GM23338 (cell line): ENCODE data around the gene ZDHHC3. TPM values are rescaled to one million over a fixed set of nuclear protein-coding genes. Genes with fewer than 3 reads are reported as not detected.

ENCODE experiments used
- ATAC-seq: fragments of 200-7000 bp; cut with Tn5 transposase; 3 replicates; pipeline ENCODE4 v1.9.1; 2020
- DNase-seq: peaks from one replicate; pipeline ENCODE4 v3.0.0-alpha.2; 2015; ENCODE audit warnings: low spot score
- H2AFZ ChIP-seq: fragments of 200-600 bp; sonication (generic); 2 replicates; pipeline ENCODE4 v1.8.0; 2016; ENCODE audit warnings: antibody characterized with exemption, mild to moderate bottlenecking, moderate library complexity
- H3F3A ChIP-seq: fragments of 200-600 bp; sonication (generic); replicated peaks from 2 replicates; pipeline ENCODE4 v1.8.0; 2017; ENCODE audit warnings: antibody characterized with exemption, mixed run types, low read depth
- H3K27ac ChIP-seq: fragments of 200-600 bp; sonication (generic); 2 replicates; pipeline ENCODE4 v1.6.1; 2016; ENCODE audit warnings: low read depth
- H3K27me3 ChIP-seq: fragments of 200-600 bp; sonication (generic); 2 replicates; pipeline ENCODE4 v1.8.0; 2016; ENCODE audit warnings: mild to moderate bottlenecking, mixed run types, moderate library complexity; ENCODE audit not compliant: insufficient read depth
- H3K36me3 ChIP-seq: fragments of 200-600 bp; sonication (generic); 2 replicates; pipeline ENCODE4 v1.8.0; 2016; ENCODE audit warnings: mild to moderate bottlenecking; ENCODE audit not compliant: insufficient read depth
- H3K4me1 ChIP-seq: fragments of 200-600 bp; sonication (generic); 2 replicates; pipeline ENCODE4 v1.8.0; 2016; ENCODE audit warnings: mild to moderate bottlenecking, moderate library complexity; ENCODE audit not compliant: insufficient read depth
- H3K4me2 ChIP-seq: fragments of 200-600 bp; sonication (generic); 2 replicates; pipeline ENCODE4 v1.7.1; 2017; ENCODE audit warnings: mixed run types
- H3K4me3 ChIP-seq: fragments of 200-600 bp; sonication (generic); 2 replicates; pipeline ENCODE4 v1.6.1; 2016; ENCODE audit warnings: mixed run types
- H3K79me2 ChIP-seq: fragments of 200-600 bp; sonication (generic); replicated peaks from 2 replicates; pipeline ENCODE4 v1.8.0; 2017; ENCODE audit warnings: mild to moderate bottlenecking; ENCODE audit not compliant: insufficient read depth
- H3K9me2 ChIP-seq: fragments of 200-600 bp; sonication (generic); 2 replicates; pipeline ENCODE4 v1.8.0; 2017; ENCODE audit not compliant: insufficient read depth
- H4K20me1 ChIP-seq: fragments of 200-600 bp; sonication (generic); replicated peaks from 2 replicates; pipeline ENCODE4 v1.8.0; 2017; ENCODE audit warnings: mild to moderate bottlenecking; ENCODE audit not compliant: insufficient read depth
- H3K27ac Mint-ChIP-seq: 2 replicates; pipeline ENCODE4 v1.8.0; 2020; ENCODE audit warnings: inconsistent platforms, mild to moderate bottlenecking, moderate library complexity, mixed read lengths
- H3K27me3 Mint-ChIP-seq: 3 replicates; pipeline ENCODE4 v1.8.0; 2022; ENCODE audit warnings: low read depth, mild to moderate bottlenecking, moderate library complexity, mixed read lengths, inconsistent platforms; ENCODE audit not compliant: insufficient read depth, poor library complexity
- H3K36me3 Mint-ChIP-seq: 3 replicates; pipeline ENCODE4 v1.8.0; 2021; ENCODE audit warnings: low read depth, mild to moderate bottlenecking, inconsistent platforms, moderate library complexity, mixed read lengths
- H3K4me1 Mint-ChIP-seq: 3 replicates; pipeline ENCODE4 v1.8.0; 2020; ENCODE audit warnings: mild to moderate bottlenecking, inconsistent platforms, mixed read lengths
- H3K4me3 Mint-ChIP-seq: 3 replicates; pipeline ENCODE4 v1.8.0; 2021; ENCODE audit warnings: moderate library complexity, mild to moderate bottlenecking, inconsistent platforms, mixed read lengths
- H3K9me3 Mint-ChIP-seq: 3 replicates; pipeline ENCODE4 v1.8.0; 2020; ENCODE audit warnings: moderate library complexity, mild to moderate bottlenecking, inconsistent platforms, mixed read lengths
- CREB1 ChIP-seq: fragments of 250-450 bp; sonication (Bioruptor Pico); IDR thresholded peaks from 2 replicates; pipeline ENCODE4 v1.5.0; 2020; ENCODE audit warnings: low read depth, mild to moderate bottlenecking, moderate library complexity
- EZH2 ChIP-seq: fragments of 200-600 bp; sonication (generic); IDR thresholded peaks from one replicate; pipeline ENCODE4 v1.8.0; 2017; ENCODE audit warnings: antibody characterized with exemption, mild to moderate bottlenecking, low read depth; ENCODE audit not compliant: unreplicated experiment
- EZH2phosphoT487 ChIP-seq: fragments of 200-600 bp; sonication (generic); IDR thresholded peaks from one replicate; pipeline ENCODE4 v1.8.1; 2018; ENCODE audit warnings: antibody characterized with exemption; ENCODE audit not compliant: unreplicated experiment
- JUNB ChIP-seq: IDR thresholded peaks from one replicate; pipeline ENCODE4 v1.6.1; 2016; ENCODE audit warnings: antibody characterized with exemption; ENCODE audit not compliant: unreplicated experiment
- NANOG ChIP-seq: IDR thresholded peaks from 2 replicates; pipeline ENCODE4 v1.6.1; 2016; ENCODE audit warnings: antibody characterized with exemption, borderline replicate concordance
- POLR2AphosphoS5 ChIP-seq: IDR thresholded peaks from 2 replicates; pipeline ENCODE4 v1.6.1; 2016; ENCODE audit warnings: antibody characterized with exemption, low read depth
- STAT1 ChIP-seq: IDR thresholded peaks from one replicate; pipeline ENCODE4 v1.6.1; 2016; ENCODE audit warnings: antibody characterized with exemption; ENCODE audit not compliant: unreplicated experiment
- ZNF114 ChIP-seq: fragments of 250-450 bp; sonication (Bioruptor Pico); IDR thresholded peaks from 2 replicates; pipeline ENCODE4 v1.5.0; 2020; ENCODE audit warnings: mild to moderate bottlenecking, moderate library complexity
- ZNF331 ChIP-seq: fragments of 250-450 bp; sonication (Bioruptor Pico); IDR thresholded peaks from 2 replicates; pipeline ENCODE4 v1.5.0; 2020; ENCODE audit warnings: low read depth, mild to moderate bottlenecking, moderate library complexity
- polyA plus RNA-seq: library from polyadenylated mRNA; unstranded; fragments of >200 nt; fragmentation: Nextera tagmentation; extraction: Ambion mirVana; gene quantifications from 2 replicates; pipeline ENCODE4 v1.2.1, GENCODE V29; 2016
- total RNA-seq: library from RNA; depleted of rRNA; stranded (reverse); fragments of >200 nt; shearing (Covaris generic); gene quantifications from 2 replicates; pipeline ENCODE4 v1.2.3, GENCODE V29; 2014
- TF ChIP-seq, protein P1 (sequence below): IDR thresholded peaks from one replicate; pipeline ENCODE4 v1.6.1; 2018; ENCODE audit warnings: antibody characterized with exemption; ENCODE audit not compliant: unreplicated experiment
- TF ChIP-seq, protein P2 (sequence below), 2 experiments: fragments of 200-600 bp in 1 of 2; sonication (generic) in 1 of 2; conservative IDR thresholded peaks; 2 replicates each; pipeline versions ENCODE4 v1.5.1 to v1.6.1; 2016 to 2017; ENCODE audit warnings: antibody characterized with exemption in 2 of 2, low read depth in 2 of 2, mild to moderate bottlenecking in 2 of 2, moderate library complexity in 1 of 2
- TF ChIP-seq, protein P3 (sequence below): IDR thresholded peaks from 2 replicates; pipeline ENCODE4 v1.6.1; 2016; ENCODE audit warnings: antibody characterized with exemption
- TF ChIP-seq, protein P4 (sequence below): fragments of 250-450 bp; sonication (Bioruptor Pico); IDR thresholded peaks from 2 replicates; pipeline ENCODE4 v1.5.0; 2020; ENCODE audit warnings: mild to moderate bottlenecking, moderate library complexity

Gene ZDHHC3
- total and polyA plus RNA-seq, 2 experiments from 2014 or later, result 28.9 to 84.2 TPM

DNA sequence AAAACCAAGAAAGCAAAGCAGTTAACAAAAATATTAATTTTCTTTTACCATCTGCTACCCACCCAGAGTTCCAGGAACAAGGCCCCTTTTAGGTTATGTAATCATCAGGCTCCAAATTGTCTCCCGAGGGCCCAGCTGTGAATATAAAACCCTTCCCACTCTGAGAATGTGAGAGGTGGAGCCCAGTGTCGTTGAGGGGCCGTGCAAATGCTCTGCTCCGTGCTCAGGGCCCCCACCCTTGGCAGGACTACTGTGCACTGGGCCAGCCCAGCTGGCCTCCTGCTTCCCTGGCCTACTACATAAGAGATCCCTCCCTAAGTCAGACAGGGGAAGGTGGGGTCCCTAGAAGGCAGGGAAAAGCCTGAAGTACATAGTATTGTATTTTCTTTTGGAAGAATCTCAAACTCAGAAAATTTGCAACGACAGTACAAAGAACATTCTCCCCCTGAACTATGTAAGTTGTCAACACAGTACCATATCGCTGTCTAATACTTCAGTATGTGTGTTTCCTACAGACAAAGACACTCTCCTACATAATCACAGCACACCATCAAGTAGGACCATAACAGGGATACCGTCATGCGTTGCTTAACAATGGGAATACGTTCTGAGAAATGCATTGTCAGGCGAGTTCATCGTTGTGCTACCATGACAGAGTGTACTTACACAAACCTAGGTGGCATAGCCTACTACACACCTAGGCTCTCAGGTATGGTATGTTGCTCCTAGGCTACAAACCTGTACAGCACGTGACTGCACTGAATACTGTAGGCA, 45.7 kb upstream of the ZDHHC3 start:
- H3F3A ChIP-seq, result no peaks in the 10 kb centered on the region
- H4K20me1 ChIP-seq, result peaks cover 3% of the 10 kb centered on the region
- no peaks in the 10 kb centered on the region for H3K9me2 ChIP-seq
- DNase-seq, result no peak
- Mint-ChIP-seq H3K27me3 (peaks cover 5% of the 10 kb centered on the region), H3K27ac (no peak overlapping the region), H3K4me3 (no peak overlapping the region), H3K36me3 (no peaks in the 10 kb centered on the region), H3K9me3 (no peaks in the 10 kb centered on the region), H3K4me1 (peaks cover 9% of the 10 kb centered on the region; the same call in 2 of the 3 replicates)
- no peaks in the 10 kb centered on the region for H3K27me3 ChIP-seq
- no peak overlapping the region for H2AFZ ChIP-seq
- no peak overlapping the region for H3K4me3 ChIP-seq
- no peaks in the 10 kb centered on the region for H3K79me2 ChIP-seq
- H3K36me3 ChIP-seq, result no peaks in the 10 kb centered on the region
- no peaks in the 10 kb centered on the region for H3K4me1 ChIP-seq
- H3K4me2 ChIP-seq, result no peak overlapping the region
- peak; percentile 47 for ATAC-seq
- TF ChIP-seq, protein P1, sequence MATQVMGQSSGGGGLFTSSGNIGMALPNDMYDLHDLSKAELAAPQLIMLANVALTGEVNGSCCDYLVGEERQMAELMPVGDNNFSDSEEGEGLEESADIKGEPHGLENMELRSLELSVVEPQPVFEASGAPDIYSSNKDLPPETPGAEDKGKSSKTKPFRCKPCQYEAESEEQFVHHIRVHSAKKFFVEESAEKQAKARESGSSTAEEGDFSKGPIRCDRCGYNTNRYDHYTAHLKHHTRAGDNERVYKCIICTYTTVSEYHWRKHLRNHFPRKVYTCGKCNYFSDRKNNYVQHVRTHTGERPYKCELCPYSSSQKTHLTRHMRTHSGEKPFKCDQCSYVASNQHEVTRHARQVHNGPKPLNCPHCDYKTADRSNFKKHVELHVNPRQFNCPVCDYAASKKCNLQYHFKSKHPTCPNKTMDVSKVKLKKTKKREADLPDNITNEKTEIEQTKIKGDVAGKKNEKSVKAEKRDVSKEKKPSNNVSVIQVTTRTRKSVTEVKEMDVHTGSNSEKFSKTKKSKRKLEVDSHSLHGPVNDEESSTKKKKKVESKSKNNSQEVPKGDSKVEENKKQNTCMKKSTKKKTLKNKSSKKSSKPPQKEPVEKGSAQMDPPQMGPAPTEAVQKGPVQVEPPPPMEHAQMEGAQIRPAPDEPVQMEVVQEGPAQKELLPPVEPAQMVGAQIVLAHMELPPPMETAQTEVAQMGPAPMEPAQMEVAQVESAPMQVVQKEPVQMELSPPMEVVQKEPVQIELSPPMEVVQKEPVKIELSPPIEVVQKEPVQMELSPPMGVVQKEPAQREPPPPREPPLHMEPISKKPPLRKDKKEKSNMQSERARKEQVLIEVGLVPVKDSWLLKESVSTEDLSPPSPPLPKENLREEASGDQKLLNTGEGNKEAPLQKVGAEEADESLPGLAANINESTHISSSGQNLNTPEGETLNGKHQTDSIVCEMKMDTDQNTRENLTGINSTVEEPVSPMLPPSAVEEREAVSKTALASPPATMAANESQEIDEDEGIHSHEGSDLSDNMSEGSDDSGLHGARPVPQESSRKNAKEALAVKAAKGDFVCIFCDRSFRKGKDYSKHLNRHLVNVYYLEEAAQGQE, result no peak
- no peak for TF ChIP-seq EZH2phosphoT487
- TF ChIP-seq EZH2, result no peak
- TF ChIP-seq ZNF331 (CRISPR knock-in tag), result no peak
- no peak for TF ChIP-seq POLR2AphosphoS5
- TF ChIP-seq ZNF114 (CRISPR knock-in tag), result no peak
- no peak for TF ChIP-seq NANOG
- no peak for TF ChIP-seq JUNB
- TF ChIP-seq, protein P2, sequence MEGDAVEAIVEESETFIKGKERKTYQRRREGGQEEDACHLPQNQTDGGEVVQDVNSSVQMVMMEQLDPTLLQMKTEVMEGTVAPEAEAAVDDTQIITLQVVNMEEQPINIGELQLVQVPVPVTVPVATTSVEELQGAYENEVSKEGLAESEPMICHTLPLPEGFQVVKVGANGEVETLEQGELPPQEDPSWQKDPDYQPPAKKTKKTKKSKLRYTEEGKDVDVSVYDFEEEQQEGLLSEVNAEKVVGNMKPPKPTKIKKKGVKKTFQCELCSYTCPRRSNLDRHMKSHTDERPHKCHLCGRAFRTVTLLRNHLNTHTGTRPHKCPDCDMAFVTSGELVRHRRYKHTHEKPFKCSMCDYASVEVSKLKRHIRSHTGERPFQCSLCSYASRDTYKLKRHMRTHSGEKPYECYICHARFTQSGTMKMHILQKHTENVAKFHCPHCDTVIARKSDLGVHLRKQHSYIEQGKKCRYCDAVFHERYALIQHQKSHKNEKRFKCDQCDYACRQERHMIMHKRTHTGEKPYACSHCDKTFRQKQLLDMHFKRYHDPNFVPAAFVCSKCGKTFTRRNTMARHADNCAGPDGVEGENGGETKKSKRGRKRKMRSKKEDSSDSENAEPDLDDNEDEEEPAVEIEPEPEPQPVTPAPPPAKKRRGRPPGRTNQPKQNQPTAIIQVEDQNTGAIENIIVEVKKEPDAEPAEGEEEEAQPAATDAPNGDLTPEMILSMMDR (conservative IDR thresholded peaks at IDR 0.05; ENCODE audit: low read depth in 2 of 2), result no peak
- TF ChIP-seq CREB1 (CRISPR knock-in tag), result no peak
- TF ChIP-seq, protein P3, sequence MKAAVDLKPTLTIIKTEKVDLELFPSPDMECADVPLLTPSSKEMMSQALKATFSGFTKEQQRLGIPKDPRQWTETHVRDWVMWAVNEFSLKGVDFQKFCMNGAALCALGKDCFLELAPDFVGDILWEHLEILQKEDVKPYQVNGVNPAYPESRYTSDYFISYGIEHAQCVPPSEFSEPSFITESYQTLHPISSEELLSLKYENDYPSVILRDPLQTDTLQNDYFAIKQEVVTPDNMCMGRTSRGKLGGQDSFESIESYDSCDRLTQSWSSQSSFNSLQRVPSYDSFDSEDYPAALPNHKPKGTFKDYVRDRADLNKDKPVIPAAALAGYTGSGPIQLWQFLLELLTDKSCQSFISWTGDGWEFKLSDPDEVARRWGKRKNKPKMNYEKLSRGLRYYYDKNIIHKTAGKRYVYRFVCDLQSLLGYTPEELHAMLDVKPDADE, result no peak
- TF ChIP-seq, protein P4, sequence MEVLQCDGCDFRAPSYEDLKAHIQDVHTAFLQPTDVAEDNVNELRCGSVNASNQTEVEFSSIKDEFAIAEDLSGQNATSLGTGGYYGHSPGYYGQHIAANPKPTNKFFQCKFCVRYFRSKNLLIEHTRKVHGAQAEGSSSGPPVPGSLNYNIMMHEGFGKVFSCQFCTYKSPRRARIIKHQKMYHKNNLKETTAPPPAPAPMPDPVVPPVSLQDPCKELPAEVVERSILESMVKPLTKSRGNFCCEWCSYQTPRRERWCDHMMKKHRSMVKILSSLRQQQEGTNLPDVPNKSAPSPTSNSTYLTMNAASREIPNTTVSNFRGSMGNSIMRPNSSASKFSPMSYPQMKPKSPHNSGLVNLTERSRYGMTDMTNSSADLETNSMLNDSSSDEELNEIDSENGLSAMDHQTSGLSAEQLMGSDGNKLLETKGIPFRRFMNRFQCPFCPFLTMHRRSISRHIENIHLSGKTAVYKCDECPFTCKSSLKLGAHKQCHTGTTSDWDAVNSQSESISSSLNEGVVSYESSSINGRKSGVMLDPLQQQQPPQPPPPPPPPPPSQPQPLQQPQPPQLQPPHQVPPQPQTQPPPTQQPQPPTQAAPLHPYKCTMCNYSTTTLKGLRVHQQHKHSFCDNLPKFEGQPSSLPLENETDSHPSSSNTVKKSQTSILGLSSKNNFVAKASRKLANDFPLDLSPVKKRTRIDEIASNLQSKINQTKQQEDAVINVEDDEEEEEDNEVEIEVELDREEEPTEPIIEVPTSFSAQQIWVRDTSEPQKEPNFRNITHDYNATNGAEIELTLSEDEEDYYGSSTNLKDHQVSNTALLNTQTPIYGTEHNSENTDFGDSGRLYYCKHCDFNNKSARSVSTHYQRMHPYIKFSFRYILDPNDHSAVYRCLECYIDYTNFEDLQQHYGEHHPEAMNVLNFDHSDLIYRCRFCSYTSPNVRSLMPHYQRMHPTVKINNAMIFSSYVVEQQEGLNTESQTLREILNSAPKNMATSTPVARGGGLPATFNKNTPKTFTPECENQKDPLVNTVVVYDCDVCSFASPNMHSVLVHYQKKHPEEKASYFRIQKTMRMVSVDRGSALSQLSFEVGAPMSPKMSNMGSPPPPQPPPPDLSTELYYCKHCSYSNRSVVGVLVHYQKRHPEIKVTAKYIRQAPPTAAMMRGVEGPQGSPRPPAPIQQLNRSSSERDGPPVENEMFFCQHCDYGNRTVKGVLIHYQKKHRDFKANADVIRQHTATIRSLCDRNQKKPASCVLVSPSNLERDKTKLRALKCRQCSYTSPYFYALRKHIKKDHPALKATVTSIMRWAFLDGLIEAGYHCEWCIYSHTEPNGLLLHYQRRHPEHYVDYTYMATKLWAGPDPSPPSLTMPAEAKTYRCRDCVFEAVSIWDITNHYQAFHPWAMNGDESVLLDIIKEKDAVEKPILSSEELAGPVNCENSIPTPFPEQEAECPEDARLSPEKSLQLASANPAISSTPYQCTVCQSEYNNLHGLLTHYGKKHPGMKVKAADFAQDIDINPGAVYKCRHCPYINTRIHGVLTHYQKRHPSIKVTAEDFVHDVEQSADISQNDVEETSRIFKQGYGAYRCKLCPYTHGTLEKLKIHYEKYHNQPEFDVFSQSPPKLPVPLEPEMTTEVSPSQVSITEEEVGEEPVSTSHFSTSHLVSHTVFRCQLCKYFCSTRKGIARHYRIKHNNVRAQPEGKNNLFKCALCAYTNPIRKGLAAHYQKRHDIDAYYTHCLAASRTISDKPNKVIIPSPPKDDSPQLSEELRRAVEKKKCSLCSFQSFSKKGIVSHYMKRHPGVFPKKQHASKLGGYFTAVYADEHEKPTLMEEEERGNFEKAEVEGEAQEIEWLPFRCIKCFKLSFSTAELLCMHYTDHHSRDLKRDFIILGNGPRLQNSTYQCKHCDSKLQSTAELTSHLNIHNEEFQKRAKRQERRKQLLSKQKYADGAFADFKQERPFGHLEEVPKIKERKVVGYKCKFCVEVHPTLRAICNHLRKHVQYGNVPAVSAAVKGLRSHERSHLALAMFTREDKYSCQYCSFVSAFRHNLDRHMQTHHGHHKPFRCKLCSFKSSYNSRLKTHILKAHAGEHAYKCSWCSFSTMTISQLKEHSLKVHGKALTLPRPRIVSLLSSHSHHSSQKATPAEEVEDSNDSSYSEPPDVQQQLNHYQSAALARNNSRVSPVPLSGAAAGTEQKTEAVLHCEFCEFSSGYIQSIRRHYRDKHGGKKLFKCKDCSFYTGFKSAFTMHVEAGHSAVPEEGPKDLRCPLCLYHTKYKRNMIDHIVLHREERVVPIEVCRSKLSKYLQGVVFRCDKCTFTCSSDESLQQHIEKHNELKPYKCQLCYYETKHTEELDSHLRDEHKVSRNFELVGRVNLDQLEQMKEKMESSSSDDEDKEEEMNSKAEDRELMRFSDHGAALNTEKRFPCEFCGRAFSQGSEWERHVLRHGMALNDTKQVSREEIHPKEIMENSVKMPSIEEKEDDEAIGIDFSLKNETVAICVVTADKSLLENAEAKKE (CRISPR knock-in tag), result no peak
- TF ChIP-seq STAT1, result no peak
- no peak overlapping the region for H3K27ac ChIP-seq
